ENCODE data around the gene ADGRV1.
A peak's percentile ranks its signal among the peaks of the same experiment; 100 is the strongest.
"Not testable (repeated sequence)": the region's sequence is repeated elsewhere in the genome, so short reads cannot be mapped to it uniquely, and the experiment has no call there.

ADGRV1 gene

DNA sequence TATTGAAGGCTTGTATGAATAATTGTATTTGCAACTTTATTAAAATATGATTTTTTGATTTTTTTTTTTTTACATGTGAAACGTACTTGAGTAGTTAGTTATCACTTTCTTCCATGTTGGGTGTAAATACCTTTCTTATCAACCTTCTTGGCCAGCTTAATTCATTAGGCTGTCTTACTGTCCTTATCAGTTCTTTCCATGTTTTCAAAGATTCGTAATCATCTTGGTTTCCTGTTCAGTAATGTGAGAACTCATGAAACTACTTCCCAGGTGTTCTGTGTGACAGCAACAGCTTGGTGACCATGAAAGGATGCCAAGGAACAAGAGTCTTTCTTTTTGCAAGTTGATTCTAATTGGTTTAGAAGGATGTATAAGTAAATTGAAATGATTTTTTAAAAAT lies 100.0 kb downstream of the ADGRV1 start:
- no peak for DNase-seq

DNA sequence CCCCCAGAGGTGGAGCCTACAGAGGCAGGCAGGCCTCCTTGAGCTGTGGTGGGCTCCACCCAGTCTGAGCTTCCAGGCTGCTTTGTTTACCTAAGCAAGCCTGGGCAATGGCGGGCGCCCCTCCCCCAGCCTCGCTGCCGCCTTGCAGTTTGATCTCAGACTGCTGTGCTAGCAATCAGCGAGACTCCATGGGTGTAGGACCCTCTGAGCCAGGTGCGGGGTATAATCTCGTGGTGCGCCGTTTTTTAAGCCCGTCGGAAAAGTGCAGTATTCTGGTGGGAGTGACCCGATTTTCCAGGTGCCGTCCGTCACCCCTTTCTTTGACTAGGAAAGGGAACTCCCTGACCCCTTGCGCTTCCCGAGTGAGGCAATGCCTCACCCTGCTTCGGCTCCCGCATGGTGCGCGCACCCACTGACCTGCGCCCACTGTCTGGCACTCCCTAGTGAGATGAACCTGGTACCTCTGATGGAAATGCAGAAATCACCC lies 109.5 kb downstream of the ADGRV1 start:
- DNase-seq = not testable (repeated sequence)

DNA sequence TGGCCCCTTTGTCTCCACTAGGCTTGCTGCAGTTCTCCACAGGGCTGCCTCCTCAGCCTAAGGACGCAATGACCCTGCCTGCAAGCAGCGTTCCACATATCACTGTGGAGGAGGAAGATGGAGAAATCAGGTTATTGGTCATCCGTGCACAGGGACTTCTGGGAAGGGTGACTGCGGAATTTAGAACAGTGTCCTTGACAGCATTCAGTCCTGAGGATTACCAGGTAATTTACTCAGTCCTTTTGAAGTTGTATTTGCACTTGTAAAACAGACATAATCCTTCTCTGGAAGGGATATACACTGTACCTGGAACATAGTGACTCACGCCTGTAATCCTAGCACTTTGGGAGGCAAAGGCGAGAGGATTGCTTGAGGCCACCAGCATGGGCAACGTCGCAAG lies 116.6 kb downstream of the ADGRV1 start:
- no peak for DNase-seq

DNA sequence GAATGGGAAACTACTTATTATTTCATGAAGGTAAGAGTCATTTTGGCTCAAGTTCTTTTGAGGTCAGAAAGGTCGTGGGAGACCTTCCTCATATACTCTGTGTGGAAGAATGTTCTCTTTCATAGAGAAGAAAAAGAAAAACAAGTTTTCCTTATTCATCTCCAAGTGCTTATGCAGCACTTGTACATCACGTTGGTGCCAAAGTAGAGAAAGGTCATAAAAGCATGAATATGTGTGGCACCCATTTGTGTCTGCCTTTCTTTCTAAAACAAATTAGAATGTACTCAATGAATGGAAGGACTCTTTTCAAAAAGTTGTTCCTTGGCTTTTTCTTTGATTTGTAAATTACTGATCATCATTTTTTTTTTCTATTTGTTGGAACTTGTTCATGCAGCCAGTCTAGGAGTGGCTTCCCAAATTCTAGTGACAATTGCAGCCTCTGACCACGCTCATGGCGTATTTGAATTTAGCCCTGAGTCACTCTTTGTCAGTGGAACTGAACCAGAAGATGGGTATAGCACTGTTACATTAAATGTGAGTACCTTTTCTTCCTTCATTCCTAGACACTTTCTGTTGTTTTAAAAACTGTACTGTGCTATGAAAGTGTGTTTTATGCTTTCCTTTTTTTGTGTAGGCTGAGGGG lies 122.4 kb downstream of the ADGRV1 start:
- no peak for DNase-seq

DNA sequence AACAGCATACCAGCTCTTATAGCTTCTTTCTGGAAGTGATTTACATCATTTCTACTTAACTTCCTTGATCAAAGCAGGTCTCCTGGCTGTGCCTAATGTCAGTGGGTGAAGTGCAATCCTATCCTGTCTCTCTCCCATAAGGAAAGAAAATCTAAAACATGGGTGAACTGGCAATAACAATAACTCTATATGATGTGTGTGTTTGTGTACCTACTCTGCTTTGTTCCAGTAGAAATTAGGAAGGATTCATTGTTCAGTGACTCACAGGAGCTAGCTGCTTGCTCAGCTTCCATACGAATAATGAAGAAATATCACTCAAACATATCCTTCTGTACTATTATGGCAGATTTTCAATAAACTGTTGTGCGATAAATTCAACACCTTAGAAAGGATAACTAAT lies 123.7 kb downstream of the ADGRV1 start:
- no peak for DNase-seq

DNA sequence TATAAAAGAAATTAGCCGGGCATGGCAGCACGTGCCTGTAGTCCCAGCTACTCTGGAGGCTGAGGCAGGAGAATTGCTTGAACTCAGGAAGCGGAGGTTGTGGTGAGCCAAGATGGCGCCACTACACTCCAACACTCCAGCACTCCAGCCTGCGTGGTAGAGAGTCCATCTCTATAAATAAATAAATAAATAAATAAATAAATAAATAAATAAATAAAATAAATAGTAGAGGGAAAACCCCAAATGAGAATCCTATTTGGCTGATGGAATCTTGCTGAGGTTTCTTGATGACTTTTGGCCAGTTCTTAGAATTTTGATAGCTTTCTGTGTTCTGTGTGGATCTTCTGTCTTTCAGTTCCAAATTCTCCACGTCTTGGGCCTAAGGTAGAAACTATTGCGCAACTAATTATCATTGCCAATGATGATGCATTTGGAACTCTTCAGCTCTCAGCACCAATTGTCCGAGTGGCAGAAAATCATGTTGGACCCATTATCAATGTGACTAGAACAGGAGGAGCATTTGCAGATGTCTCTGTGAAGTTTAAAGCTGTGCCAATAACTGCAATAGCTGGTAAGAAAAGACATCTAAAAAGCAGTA lies 126.9 kb downstream of the ADGRV1 start:
- no peak for DNase-seq

DNA sequence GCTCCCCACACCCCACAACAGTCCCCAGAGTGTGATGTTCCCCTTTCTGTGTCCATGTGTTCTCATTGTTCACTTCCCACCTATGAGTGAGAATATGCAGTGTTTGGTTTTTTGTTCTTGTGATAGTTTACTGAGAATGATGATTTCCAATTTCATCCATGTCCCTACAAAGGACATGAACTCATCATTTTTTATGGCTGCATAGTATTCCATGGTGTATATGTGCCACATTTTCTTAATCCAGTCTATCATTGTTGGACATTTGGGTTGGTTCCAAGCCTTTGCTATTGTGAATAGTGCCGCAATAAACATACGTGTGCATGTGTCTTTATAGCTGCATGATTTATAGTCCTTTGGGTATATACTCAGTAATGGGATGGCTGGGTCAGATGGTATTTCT lies 127.8 kb downstream of the ADGRV1 start:
- not testable (repeated sequence) for DNase-seq

DNA sequence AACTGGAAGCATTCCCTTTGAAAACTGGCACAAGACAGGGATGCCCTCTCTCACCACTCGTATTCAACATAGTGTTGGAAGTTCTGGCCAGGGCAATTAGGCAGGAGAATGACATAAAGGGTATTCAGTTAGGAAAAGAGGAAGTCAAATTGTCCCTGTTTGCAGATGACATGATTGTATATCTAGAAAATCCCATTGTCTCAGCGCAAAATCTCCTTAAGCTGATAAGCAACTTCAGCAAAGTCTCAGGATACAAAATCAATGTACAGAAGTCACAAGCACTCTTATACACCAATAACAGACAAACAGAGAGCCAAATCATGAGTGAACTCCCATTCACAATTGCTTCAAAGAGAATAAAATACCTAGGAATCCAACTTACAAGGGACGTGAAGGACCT lies 128.9 kb downstream of the ADGRV1 start:
- DNase-seq = not testable (repeated sequence)

DNA sequence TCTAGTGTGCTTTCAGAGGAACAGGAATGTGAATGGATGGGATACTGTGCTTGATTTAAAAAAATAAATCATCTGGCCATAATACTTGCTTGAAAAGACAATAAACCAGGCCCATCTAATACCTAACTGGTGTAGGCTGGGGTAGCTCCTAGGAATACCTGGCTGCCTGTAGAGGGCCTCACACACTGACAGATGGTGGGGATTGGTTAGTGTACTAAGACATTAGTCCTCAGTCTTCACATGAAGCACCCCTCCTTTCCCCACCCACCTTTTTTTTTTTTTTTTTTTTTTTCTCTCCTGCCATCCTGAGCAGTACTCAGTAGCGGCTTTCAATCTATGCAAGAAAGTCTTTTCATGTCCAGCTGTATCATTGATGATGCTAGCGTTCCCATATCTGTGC lies 130.5 kb downstream of the ADGRV1 start:
- no peak for DNase-seq

DNA sequence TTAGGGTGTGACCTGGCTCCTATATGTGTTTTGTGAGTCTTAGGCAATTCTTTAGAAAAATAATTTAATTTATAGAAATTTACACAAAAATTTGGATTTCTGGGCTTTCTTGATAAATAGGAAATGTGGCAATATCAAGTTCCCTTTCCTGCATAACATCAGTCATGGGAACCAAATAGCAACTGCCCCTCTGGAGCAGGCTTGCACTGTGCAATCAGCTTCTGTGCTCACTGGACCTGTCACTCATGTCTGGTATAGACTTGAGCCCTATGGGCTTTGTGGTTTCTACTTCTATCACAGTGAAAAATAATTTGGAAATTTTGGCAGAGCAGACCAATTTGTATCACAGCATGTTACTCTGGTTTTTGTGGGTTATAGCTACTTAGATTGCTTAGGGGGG lies 131.7 kb downstream of the ADGRV1 start:
- no peak for DNase-seq

DNA sequence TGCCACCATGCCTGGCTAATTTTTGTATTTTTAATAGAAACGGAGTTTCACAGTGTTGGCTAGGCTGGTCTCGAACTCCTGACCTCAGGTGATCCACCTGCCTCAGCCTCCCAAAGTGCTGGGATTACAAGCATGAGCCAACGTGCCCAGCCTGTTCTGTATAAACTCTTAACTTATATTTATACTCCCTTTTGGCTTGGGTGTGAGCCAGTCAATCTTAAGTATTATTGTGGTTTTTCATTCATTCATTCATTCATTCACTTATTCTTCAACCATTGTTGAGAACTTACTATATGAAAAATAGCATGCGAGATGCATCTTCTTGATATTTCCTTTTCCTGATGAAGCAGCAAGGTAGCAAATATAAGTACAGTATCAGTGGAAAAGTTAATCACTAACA lies 132.9 kb downstream of the ADGRV1 start:
- no peak for DNase-seq

DNA sequence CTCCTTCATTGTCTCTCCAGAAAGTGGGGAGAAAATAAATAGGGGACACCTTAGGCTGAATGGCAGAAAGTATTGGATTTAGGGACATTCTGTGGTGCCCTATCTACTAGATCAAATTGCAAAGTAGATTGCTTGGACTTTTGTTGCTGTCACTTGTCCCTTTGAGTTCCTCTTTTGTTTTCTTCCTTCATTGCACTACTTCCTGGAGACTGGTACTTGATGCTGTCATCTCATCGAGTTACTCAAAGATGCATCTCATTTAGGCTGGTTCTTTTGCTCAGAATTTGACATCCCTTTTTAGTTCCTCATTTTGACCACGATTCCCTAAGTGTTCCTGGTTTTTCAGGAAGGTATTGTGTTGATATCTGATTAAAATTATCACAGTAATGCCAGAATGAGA lies 137.6 kb downstream of the ADGRV1 start:
- peak; percentile 21 for DNase-seq

DNA sequence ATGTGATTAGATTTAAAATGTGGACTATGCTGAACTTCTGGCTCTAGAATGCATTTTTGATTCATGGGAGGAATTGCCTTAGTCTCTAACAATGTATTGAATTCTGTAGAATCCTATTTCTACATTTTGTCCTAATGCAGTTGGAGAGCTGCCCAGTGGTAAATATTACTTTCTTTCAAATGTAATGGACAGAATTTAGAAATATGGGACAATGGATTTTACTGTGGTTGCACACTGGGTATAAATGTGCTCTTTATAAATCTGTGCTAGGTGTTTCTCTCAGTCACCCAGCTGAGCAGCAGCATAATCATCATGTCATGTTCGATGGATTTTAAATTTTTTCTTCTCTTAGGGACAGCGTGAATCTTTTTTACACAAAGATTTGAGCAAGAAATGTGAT lies 141.7 kb downstream of the ADGRV1 start:
- no peak for DNase-seq

DNA sequence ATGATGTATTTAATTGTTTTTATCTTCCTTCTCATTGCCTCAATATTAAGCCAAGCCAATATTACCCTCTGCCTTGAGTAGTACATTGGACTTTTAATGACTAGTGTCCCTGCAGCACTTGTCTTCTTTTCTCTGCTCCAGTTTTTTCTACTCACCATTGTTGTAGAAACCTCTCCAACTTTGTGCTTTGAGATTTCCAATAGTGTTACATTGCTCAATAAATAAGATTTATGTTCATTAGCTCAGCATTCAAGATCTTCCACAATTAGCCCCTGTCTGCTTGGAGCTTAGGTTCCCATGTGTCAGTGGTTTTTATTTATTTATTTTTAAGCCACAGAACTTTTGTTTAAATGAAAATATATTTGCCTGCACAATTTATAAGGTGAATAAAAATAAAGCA lies 145.3 kb downstream of the ADGRV1 start:
- DNase-seq = no peak

DNA sequence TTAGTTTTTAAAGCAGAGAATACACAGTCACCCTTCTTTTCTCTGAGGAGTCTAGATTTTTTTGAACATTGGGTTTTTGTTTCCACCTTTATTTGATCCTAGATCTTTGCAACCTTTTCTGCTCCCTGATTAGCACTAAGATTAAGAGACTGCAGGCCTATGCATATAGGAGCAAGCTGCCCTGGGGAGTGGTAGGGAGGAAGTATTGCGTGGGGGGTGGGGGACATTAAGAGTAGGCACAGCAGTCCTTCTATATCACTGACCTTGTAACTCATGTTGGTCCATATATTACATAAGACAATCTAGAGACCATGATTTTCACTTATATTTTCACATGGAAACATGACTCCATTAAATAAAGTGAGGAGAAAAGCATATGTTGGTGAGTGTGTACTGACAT lies 149.1 kb downstream of the ADGRV1 start:
- no peak for DNase-seq

DNA sequence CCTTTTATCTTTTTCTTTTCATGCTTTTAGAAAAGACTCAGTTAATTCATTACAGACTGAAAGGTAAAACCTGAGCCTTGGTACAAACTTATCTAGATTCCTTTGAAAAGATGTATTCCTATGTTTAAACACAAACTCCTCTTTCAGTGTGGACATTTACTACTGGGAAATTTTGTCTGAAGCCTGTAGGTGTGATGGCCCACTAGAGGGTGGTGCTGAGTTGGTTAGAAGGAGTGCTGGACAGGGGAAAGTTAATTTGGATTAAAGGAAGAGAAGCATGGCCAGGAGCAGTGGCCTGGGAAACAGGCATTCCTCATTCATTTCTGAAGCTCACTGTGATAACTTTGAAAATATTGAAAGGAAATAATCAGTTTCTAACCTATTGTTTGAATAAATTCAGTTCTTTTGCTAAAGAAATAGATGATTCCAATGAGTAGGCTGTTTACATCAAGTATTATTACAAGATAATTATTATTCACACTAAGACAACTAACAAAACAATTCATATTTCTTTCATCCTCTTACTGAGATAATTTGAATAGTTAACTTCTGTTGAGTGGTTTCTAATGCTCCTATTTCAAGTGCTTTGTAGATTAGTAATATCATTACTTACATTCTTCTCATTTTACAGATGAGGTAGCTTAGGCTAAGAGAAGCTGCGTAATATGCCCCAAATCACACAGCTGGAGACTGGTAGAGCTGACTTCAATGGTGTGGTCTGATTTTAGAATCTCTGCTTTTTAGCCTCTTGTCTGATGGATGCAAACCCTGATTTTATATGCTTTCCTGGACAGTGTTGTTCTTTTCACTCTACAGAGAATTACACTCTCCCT lies 150.9 kb downstream of the ADGRV1 start:
- DNase-seq = peak; percentile 23

DNA sequence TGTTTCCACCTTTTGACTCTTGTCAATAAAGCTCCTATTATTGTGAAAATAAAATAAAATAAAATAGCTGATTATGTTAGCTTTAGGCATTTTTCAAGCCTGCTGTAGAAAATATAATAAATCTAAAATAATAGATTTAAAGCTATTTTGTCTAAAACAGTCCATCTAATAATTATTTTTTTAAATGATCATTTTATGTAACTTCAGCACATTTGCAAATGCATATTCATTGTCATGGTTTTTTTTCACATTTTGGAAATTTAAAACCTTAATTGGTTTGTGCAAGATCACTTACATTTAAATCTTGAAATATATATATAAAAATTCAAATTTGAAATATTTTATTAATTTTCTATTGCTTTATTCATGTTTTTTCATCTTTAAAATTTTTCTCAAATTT lies 159.8 kb downstream of the ADGRV1 start:
- no peak for DNase-seq

DNA sequence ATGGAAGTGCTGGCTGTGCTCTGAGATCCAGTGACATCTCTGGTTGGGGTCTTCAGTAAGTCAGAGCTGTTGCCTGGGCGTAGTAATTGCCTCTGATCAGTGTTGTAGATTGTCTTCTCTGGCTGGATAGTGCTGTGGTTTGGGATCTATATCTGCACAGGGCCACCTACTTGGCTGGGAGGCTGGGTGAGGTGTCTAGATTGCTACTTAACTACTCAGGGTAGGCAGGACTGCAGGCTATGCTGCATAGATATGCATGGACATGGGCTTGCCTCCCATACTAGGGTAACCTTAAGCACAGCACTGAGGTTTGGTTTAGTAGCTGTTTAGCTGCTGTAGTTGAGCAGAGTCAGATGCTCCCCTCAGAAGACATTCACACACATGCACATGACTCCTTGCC lies 181.0 kb downstream of the ADGRV1 start:
- no peak for DNase-seq

DNA sequence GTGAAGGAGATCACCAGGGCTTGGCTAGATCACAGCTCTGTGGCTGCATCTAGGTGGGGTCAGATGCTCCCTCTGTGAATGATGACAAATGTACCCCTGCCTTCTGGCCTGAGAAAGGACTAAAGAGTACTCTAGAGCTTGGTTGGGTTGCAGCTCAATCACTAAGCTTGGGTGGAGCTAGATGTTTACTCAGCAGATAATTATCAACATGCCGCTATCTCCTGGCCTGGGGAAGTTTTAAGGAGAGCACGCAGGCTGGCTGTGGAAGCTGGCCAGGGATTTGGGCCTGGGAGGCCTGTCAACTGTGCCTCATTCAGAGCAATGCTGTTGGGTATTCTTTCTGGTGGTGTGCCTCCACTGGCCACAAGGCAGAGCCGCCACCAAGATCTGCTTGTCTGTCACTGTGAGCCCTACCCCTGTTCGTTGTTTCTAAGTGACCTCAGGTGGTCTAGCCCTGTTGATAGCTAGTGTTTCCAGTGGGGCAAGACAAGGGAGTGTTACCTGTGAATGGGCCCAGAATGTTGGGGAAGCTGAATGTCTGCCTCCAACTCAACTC lies 181.7 kb downstream of the ADGRV1 start:
- no peak for DNase-seq

DNA sequence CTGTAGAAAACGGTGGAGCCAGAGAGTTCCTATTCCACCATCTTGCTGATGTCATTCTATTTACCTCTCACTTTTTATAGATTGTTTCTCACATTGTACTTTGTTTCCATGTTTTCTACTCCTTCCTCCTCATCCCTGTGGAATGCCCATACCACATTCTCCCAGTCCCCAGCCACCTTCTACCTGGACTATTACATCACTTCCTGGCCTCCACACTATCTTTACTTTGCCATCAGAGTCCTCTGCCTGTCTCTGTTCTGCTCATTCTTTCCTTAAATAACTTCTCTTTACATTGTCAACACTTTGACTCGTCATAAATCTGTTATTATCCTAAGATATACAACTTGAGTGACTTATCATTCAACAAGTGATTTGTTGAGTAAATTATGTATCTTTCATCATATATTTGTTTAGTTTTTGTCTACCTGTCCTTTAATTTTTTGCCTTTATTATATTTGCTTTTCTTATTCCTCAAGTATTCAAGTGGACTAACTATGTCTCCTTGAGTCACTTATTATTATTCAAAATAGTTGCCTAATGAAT lies 182.5 kb downstream of the ADGRV1 start:
- no peak for DNase-seq

DNA sequence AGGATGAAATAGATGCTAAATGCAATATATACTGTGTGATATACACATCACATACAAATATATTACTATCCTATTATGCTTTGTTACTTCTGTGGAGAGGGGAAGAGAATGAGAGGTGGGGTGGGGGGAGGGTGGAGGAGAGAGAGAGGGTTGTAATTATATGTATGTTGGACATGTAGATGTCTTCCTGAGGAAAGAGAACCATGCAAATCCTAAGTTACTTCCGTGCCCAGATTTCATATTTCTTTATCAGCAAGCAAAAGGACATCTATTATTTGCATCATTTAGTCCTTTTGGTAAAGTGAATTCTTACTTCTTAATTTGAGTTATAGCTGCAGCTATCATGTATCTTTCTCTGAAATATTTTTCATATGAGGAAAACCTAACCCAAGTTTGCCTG lies 187.5 kb downstream of the ADGRV1 start:
- DNase-seq = no peak

DNA sequence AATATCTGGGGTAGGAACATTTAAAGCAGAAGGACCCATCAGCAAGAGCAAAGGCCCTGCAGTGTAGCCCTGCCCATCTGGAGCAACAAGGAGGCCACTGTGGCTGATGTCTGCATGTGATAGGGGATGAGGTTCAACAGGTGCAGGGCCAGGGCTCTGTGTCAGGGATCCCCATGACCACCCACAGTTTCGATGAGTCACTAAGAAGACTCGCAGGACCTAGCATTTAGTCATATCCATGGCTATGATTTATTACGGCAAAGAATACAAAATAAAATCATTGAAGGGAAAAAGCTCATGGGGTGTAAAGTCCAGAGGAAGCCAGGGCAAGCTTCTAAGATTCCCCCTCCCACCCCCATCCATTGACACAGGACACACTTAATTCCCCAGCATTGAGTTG lies 188.6 kb downstream of the ADGRV1 start:
- no peak for DNase-seq

DNA sequence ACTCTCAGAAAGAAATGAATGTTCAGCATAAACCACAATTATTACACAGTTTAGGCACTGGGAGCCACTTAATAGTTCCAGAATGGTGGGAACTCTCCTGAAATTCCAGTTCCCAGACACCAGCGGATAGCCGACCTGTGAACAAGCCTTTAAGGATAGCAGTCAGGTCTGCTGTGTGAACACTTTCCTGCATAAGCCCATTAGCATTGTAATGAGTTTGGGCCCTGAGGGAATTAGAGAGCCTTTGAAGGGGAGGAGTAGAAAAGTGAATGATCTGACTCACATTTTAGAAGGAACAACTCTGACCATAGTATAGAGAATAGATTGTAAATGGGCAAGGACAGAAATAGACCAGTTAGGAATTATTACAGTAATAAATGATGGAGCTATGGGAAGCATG lies 189.1 kb downstream of the ADGRV1 start:
- no peak for DNase-seq

DNA sequence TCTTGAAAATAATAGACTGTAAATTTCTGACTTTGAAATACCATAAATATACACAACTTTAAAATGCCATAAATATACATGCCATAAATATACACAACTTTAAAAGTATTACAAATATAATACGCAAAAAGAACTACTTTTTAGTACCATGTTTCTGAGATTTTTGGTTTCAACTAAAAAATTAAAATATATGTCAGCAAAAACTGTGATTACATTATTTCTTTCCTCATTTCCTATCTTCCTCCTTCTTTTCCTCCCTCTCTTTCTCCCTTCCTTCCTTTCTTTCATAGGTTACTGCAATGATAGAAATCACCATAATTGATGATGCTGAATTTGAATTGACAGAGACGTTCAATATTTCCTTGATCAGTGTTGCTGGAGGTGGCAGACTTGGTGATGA lies 200.5 kb downstream of the ADGRV1 start:
- DNase-seq = no peak

All from GDM1 (cell line).